ENCODE results near the gene ADAMTS5.

Gene ADAMTS5

GRCh38 chr21:26946744-26947446 is 20.0 kb downstream of the ADAMTS5 start:
- Histone ChIP-seq H3K4me3 (ENCODE audit: low read depth in 1 of 2, low read length in 2 of 2) (no peak overlapping the region), H3K9me3 (ENCODE audit: low read length) (no peaks in the 10 kb centered on the region), H3K36me3 (ENCODE audit: insufficient read depth, low read length) (no peaks in the 10 kb centered on the region), H3K4me1 (ENCODE audit: insufficient read depth, low read length) (no peaks in the 10 kb centered on the region), H3K9ac (ENCODE audit: low read length) (no peak overlapping the region), H3K27me3 (ENCODE audit: control insufficient read depth in 1 of 2, insufficient read depth in 2 of 2, low read length in 2 of 2) (no peaks in the 10 kb centered on the region), H3K27ac (ENCODE audit: low read depth, low read length) (no peak overlapping the region)

GRCh38 chr21:26945916-26946675 is 20.8 kb downstream of the ADAMTS5 start:
- H3K36me3 ChIP-seq (ENCODE audit: insufficient read depth, low read length): no peaks in the 10 kb centered on the region
- H3K4me3 ChIP-seq (ENCODE audit: low read depth in 1 of 2, low read length in 2 of 2): no peak overlapping the region
- H3K27ac ChIP-seq (ENCODE audit: low read depth, low read length): no peak overlapping the region
- H3K27me3 ChIP-seq (ENCODE audit: control insufficient read depth in 1 of 2, insufficient read depth in 2 of 2, low read length in 2 of 2): no peaks in the 10 kb centered on the region
- H3K9ac ChIP-seq (ENCODE audit: low read length): no peak overlapping the region
- H3K4me1 ChIP-seq (ENCODE audit: insufficient read depth, low read length): no peaks in the 10 kb centered on the region
- H3K9me3 ChIP-seq (ENCODE audit: low read length): no peaks in the 10 kb centered on the region

- H3K9ac ChIP-seq (ENCODE audit: low read length): no peak overlapping the region
- H3K4me3 ChIP-seq (ENCODE audit: low read depth in 1 of 2, low read length in 2 of 2): no peak overlapping the region
- no peaks in the 10 kb centered on the region for H3K27me3 ChIP-seq (ENCODE audit: control insufficient read depth in 1 of 2, insufficient read depth in 2 of 2, low read length in 2 of 2)
- H3K27ac ChIP-seq (ENCODE audit: low read depth, low read length): no peak overlapping the region
- no peaks in the 10 kb centered on the region for H3K36me3 ChIP-seq (ENCODE audit: insufficient read depth, low read length)
- peaks cover 10% of the 10 kb centered on the region for H3K4me1 ChIP-seq (ENCODE audit: insufficient read depth, low read length)
- no peaks in the 10 kb centered on the region for H3K9me3 ChIP-seq (ENCODE audit: low read length)
These were observed 23.0 kb downstream of the ADAMTS5 start for GRCh38 chr21:26943921-26944320.

GRCh38 chr21:26941421-26941820 is 25.5 kb downstream of the ADAMTS5 start:
- Histone ChIP-seq H3K4me1 (ENCODE audit: insufficient read depth, low read length) (peaks cover 10% of the 10 kb centered on the region), H3K9ac (ENCODE audit: low read length) (no peak overlapping the region), H3K27me3 (ENCODE audit: control insufficient read depth in 1 of 2, insufficient read depth in 2 of 2, low read length in 2 of 2) (no peaks in the 10 kb centered on the region), H3K4me3 (ENCODE audit: low read depth in 1 of 2, low read length in 2 of 2) (no peak overlapping the region), H3K36me3 (ENCODE audit: insufficient read depth, low read length) (no peaks in the 10 kb centered on the region), H3K27ac (ENCODE audit: low read depth, low read length) (no peak overlapping the region), H3K9me3 (ENCODE audit: low read length) (no peaks in the 10 kb centered on the region)

- Histone ChIP-seq H3K4me3 (ENCODE audit: low read depth in 1 of 2, low read length in 2 of 2) (no peak overlapping the region), H3K27me3 (ENCODE audit: control insufficient read depth in 1 of 2, insufficient read depth in 2 of 2, low read length in 2 of 2) (no peaks in the 10 kb centered on the region), H3K9me3 (ENCODE audit: low read length) (no peaks in the 10 kb centered on the region), H3K27ac (ENCODE audit: low read depth, low read length) (no peak overlapping the region), H3K36me3 (ENCODE audit: insufficient read depth, low read length) (no peaks in the 10 kb centered on the region), H3K9ac (ENCODE audit: low read length) (no peak overlapping the region), H3K4me1 (ENCODE audit: insufficient read depth, low read length) (peaks cover 10% of the 10 kb centered on the region)
These were observed 27.2 kb downstream of the ADAMTS5 start for GRCh38 chr21:26939601-26940111.

GRCh38 chr21:26936641-26937040 is 30.2 kb downstream of the ADAMTS5 start:
- no peak overlapping the region for H3K27ac ChIP-seq (ENCODE audit: low read depth, low read length)
- H3K4me3 ChIP-seq (ENCODE audit: low read depth in 1 of 2, low read length in 2 of 2): no peak overlapping the region
- H3K4me1 ChIP-seq (ENCODE audit: insufficient read depth, low read length): peaks cover 10% of the 10 kb centered on the region
- H3K36me3 ChIP-seq (ENCODE audit: insufficient read depth, low read length): no peaks in the 10 kb centered on the region
- no peaks in the 10 kb centered on the region for H3K9me3 ChIP-seq (ENCODE audit: low read length)
- no peak overlapping the region for H3K9ac ChIP-seq (ENCODE audit: low read length)
- no peaks in the 10 kb centered on the region for H3K27me3 ChIP-seq (ENCODE audit: control insufficient read depth in 1 of 2, insufficient read depth in 2 of 2, low read length in 2 of 2)

GRCh38 chr21:26935977-26936376 is 30.9 kb downstream of the ADAMTS5 start:
- Histone ChIP-seq H3K4me1 (ENCODE audit: insufficient read depth, low read length) (peaks cover 10% of the 10 kb centered on the region), H3K36me3 (ENCODE audit: insufficient read depth, low read length) (no peaks in the 10 kb centered on the region), H3K27me3 (ENCODE audit: control insufficient read depth in 1 of 2, insufficient read depth in 2 of 2, low read length in 2 of 2) (no peaks in the 10 kb centered on the region), H3K4me3 (ENCODE audit: low read depth in 1 of 2, low read length in 2 of 2) (no peak overlapping the region), H3K9ac (ENCODE audit: low read length) (no peak overlapping the region), H3K9me3 (ENCODE audit: low read length) (no peaks in the 10 kb centered on the region), H3K27ac (ENCODE audit: low read depth, low read length) (no peak overlapping the region)

GRCh38 chr21:26934383-26934782 is 32.5 kb downstream of the ADAMTS5 start:
- H3K4me3 ChIP-seq (ENCODE audit: low read depth in 1 of 2, low read length in 2 of 2): no peak overlapping the region
- H3K9me3 ChIP-seq (ENCODE audit: low read length): no peaks in the 10 kb centered on the region
- no peaks in the 10 kb centered on the region for H3K27me3 ChIP-seq (ENCODE audit: control insufficient read depth in 1 of 2, insufficient read depth in 2 of 2, low read length in 2 of 2)
- H3K27ac ChIP-seq (ENCODE audit: low read depth, low read length): no peak overlapping the region
- H3K9ac ChIP-seq (ENCODE audit: low read length): no peak overlapping the region
- no peaks in the 10 kb centered on the region for H3K36me3 ChIP-seq (ENCODE audit: insufficient read depth, low read length)
- H3K4me1 ChIP-seq (ENCODE audit: insufficient read depth, low read length): peaks cover 1% of the 10 kb centered on the region

GRCh38 chr21:26933448-26933847 is 33.4 kb downstream of the ADAMTS5 start:
- Histone ChIP-seq H3K27ac (ENCODE audit: low read depth, low read length) (no peak overlapping the region), H3K9ac (ENCODE audit: low read length) (no peak overlapping the region), H3K4me1 (ENCODE audit: insufficient read depth, low read length) (no peaks in the 10 kb centered on the region), H3K27me3 (ENCODE audit: control insufficient read depth in 1 of 2, insufficient read depth in 2 of 2, low read length in 2 of 2) (no peaks in the 10 kb centered on the region), H3K9me3 (ENCODE audit: low read length) (no peaks in the 10 kb centered on the region), H3K4me3 (ENCODE audit: low read depth in 1 of 2, low read length in 2 of 2) (no peak overlapping the region), H3K36me3 (ENCODE audit: insufficient read depth, low read length) (no peaks in the 10 kb centered on the region)

- Histone ChIP-seq H3K4me3 (ENCODE audit: low read depth in 1 of 2, low read length in 2 of 2) (no peak overlapping the region), H3K4me1 (ENCODE audit: insufficient read depth, low read length) (no peaks in the 10 kb centered on the region), H3K27ac (ENCODE audit: low read depth, low read length) (no peak overlapping the region), H3K9me3 (ENCODE audit: low read length) (no peaks in the 10 kb centered on the region), H3K27me3 (ENCODE audit: control insufficient read depth in 1 of 2, insufficient read depth in 2 of 2, low read length in 2 of 2) (no peaks in the 10 kb centered on the region), H3K9ac (ENCODE audit: low read length) (no peak overlapping the region), H3K36me3 (ENCODE audit: insufficient read depth, low read length) (no peaks in the 10 kb centered on the region)
These were observed 41.3 kb downstream of the ADAMTS5 start for GRCh38 chr21:26925636-26926035.

GRCh38 chr21:26925122-26925521 is 41.8 kb downstream of the ADAMTS5 start:
- no peak overlapping the region for H3K27ac ChIP-seq (ENCODE audit: low read depth, low read length)
- no peak overlapping the region for H3K4me3 ChIP-seq (ENCODE audit: low read depth in 1 of 2, low read length in 2 of 2)
- H3K36me3 ChIP-seq (ENCODE audit: insufficient read depth, low read length): no peaks in the 10 kb centered on the region
- H3K9me3 ChIP-seq (ENCODE audit: low read length): no peaks in the 10 kb centered on the region
- no peaks in the 10 kb centered on the region for H3K4me1 ChIP-seq (ENCODE audit: insufficient read depth, low read length)
- H3K27me3 ChIP-seq (ENCODE audit: control insufficient read depth in 1 of 2, insufficient read depth in 2 of 2, low read length in 2 of 2): no peaks in the 10 kb centered on the region
- no peak overlapping the region for H3K9ac ChIP-seq (ENCODE audit: low read length)

All from muscle layer of colon (tissue), 2 donors.